ENCODE data around the gene ZNF214. TPM values are rescaled to one million over a fixed set of nuclear protein-coding genes. Genes with fewer than 3 reads are reported as not detected.
"Not testable (repeated sequence)": the region's sequence is repeated elsewhere in the genome, so short reads cannot be mapped to it uniquely, and the experiment has no call there.

Gene ZNF214
- total RNA-seq, 1 experiment from 2014 or later, result 1.2 TPM

DNA sequence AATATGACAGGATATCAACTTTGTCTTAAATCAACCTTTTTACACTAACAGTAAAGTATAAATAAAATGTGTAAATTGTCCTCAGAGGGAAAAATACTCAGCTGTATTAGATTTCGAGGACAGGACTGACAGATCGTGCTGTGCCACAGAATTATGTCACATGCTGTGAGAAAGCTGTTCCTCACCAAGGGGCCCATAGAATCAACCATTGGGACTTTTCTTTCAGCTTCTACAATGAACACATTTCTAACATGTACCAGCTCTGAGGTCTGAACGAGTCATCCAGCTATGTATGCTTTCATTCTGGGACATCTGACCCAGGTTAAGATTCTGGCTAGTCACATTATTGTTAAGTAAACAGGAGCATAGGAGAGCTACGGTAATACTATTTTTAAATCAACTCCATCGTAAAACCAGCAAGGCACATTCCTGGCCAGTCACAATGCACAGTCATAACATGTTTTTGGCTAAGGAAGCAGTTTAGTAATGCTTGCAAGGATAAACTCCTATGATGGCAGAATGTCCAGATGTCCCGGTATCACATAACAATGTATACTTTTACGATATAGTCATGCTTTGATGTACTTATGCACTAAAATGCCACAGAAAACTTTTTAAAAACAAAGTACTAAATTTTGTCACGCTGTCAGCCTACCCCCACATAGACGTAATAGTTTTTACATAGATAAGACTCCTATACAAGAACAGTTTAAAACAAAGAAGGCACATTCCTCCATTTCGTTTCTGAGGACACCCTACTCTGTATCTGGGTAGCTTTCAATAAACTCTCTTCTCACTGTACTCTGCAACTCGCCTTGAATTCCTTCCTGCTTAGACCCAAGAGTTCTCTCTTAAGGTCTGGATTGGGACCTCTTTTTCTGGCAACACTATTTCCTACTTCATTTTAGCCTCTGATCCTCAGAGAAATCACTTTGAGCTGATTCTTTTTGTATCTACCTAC lies 27.4 kb downstream of the ZNF214 start:
- in situ Hi-C loops (cut with HindIII; ENCODE audit: low pct_unique_long_range_greater_than_20kb, low sequenced_read_pairs), result no loop called here
- DNase-seq (ENCODE audit: low read depth, low spot score), result no peak

- DNase-seq (ENCODE audit: low read depth, low spot score), result no peak
- in situ Hi-C loops (cut with HindIII; ENCODE audit: low pct_unique_long_range_greater_than_20kb, low sequenced_read_pairs), result no loop called here
Observed at GRCh38 chr11:6992026-6992425, 28.1 kb downstream of the ZNF214 start.

DNA sequence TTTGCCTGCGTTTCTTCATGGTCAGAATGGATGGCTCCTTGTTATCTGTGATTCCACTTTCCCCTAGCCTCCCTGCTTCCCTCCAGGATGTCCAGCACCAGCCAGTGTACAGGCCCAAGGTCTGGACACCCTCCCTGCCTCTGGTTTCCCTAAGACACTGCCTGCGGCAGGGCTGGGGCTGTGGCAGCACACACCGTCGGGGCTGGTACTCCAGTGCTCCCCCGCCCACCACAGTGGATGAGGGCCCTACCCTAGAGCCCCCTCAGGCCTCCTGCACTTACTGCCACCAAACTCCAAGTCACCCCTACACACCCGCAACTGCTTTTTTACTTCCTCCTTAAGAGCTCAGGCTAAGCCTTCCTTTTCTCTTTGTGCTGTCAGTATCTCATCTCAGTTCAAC lies 28.9 kb downstream of the ZNF214 start:
- in situ Hi-C loops (cut with HindIII; ENCODE audit: low pct_unique_long_range_greater_than_20kb, low sequenced_read_pairs), result no loop called here

DNA sequence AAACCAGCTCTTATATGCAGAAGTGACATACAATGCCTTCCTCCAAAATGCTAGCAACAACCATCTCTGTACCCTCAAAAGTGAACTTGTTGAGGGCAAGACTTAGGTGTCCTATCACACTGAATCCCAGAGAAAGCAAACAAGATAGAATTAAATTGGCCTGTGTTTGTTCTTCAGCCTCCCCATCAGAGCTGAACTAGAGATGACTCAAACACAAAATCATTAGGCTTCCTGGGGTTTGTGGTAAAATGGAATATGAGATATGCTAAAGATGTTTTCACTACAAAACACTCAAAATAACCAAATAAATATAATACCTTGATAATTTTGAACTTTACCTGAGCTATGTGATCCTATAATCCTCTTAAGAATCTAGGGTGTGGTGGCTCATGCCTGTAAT lies 31.6 kb downstream of the ZNF214 start:
- in situ Hi-C loops (cut with HindIII; ENCODE audit: low pct_unique_long_range_greater_than_20kb, low sequenced_read_pairs), result no loop called here
- no peak for DNase-seq (ENCODE audit: low read depth, low spot score)

More for the DNA sequence above, 28.9 kb downstream of the ZNF214 start:
- no peak for DNase-seq (ENCODE audit: low read depth, low spot score)

- DNase-seq (ENCODE audit: low read depth, low spot score), result no peak
- in situ Hi-C loops (cut with HindIII; ENCODE audit: low pct_unique_long_range_greater_than_20kb, low sequenced_read_pairs), result no loop called here
Observed at GRCh38 chr11:6986487-6986886, 33.7 kb downstream of the ZNF214 start.

DNA sequence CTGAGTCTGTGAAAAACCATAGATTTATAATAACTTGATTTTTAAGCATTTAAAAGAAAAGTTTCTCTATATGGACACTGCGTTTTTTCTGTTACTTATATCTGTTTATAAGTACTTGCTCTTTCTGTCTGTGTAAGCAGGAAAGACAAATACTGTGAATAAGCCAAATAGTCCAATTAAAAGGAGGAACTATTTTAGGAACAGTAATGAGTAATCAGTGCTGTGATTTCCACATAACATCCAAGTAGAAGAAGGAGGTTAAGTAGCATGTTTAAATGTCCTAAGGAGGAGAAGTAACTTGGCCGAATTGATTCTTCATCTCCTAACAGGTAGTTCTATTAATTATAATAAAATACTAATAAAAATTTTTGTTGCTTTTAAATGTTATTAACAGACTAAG lies 40.8 kb downstream of the ZNF214 start:
- DNase-seq (ENCODE audit: low read depth, low spot score), result no peak
- in situ Hi-C loops (cut with HindIII; ENCODE audit: low pct_unique_long_range_greater_than_20kb, low sequenced_read_pairs), result no loop called here

- DNase-seq (ENCODE audit: low read depth, low spot score); in situ Hi-C loops (cut with HindIII; ENCODE audit: low pct_unique_long_range_greater_than_20kb, low sequenced_read_pairs): not testable (repeated sequence)
Observed at GRCh38 chr11:6969854-6970253, 50.3 kb downstream of the ZNF214 start.

- DNase-seq (ENCODE audit: low read depth, low spot score), result no peak
- in situ Hi-C loops (cut with HindIII; ENCODE audit: low pct_unique_long_range_greater_than_20kb, low sequenced_read_pairs), result no loop called here
Observed at GRCh38 chr11:6968816-6969215, 51.3 kb downstream of the ZNF214 start.

DNA sequence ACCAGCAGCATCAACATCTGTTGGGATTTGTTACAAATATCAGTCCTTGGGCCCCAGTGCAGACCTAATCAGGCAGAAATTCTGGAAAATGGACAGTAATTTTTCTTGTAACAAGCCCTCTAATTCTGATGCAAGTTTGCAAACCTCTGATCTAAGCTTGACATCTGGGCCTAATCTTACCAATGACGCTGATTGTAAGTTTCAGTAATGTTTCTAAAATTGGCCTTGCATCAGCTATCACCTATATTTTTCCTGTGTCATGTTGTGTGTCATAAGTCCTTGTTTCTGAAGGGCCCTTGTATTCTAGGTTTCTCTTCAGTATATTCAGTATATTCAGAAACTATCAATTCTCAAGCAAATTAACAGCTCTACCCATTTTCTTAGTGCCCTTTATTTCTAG lies 57.5 kb downstream of the ZNF214 start:
- DNase-seq (ENCODE audit: low read depth, low spot score), result no peak
- in situ Hi-C loops (cut with HindIII; ENCODE audit: low pct_unique_long_range_greater_than_20kb, low sequenced_read_pairs), result no loop called here

DNA sequence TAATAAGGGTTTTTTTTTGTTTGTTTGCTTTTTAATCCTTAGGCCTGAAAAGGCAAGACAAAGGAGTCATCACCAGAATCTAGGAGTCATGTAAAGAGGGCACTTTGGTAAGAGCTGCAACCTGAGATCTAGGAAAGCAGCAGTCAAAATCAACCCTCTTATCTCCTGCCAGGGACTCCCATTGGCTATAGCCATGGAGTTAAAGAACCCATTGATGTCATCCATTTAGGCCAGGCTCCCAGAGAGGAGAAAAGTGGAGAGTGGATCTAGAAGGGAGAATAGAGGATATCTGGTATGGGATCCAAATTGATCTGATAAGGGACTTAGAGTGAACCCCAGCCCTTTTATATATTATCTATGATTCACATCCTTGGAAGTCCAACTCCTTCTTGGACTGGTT lies 58.0 kb downstream of the ZNF214 start:
- in situ Hi-C loops (cut with HindIII; ENCODE audit: low pct_unique_long_range_greater_than_20kb, low sequenced_read_pairs), result no loop called here
- no peak for DNase-seq (ENCODE audit: low read depth, low spot score)

- in situ Hi-C loops (cut with HindIII; ENCODE audit: low pct_unique_long_range_greater_than_20kb, low sequenced_read_pairs), result not testable (repeated sequence)
Observed at GRCh38 chr11:6954248-6954647, 65.9 kb downstream of the ZNF214 start.

More at GRCh38 chr11:6954248-6954647, 65.9 kb downstream of the ZNF214 start:
- not testable (repeated sequence) for DNase-seq (ENCODE audit: low read depth, low spot score)

Other genes starting within 250 kb of the ZNF214 start
- gene OR2AG2, start 248.4 kb downstream of the ZNF214 start, total RNA-seq (2014; rRNA removed; shearing (Covaris generic)), result 0.08 and 0.61 TPM in 2 replicates
- not detected in 2 replicates for gene OR2AG1, start 237.3 kb downstream of the ZNF214 start, total RNA-seq (2014; rRNA removed; shearing (Covaris generic))
- gene OR6A2, start 220.7 kb downstream of the ZNF214 start, total RNA-seq (2014; rRNA removed; shearing (Covaris generic)), result 0.05 and 0.11 TPM in 2 replicates
- gene OR10A5, start 174.7 kb downstream of the ZNF214 start, total RNA-seq (2014; rRNA removed; shearing (Covaris generic)), result not detected in 2 replicates
- gene OR10A2, start 157.3 kb downstream of the ZNF214 start, total RNA-seq (2014; rRNA removed; shearing (Covaris generic)), result not detected in 2 replicates
- gene OR10A4, start 143.7 kb downstream of the ZNF214 start, total RNA-seq (2014; rRNA removed; shearing (Covaris generic)), result not detected in 2 replicates
- not detected in 2 replicates for gene OR2D2, start 127.8 kb downstream of the ZNF214 start, total RNA-seq (2014; rRNA removed; shearing (Covaris generic))
- not detected in 2 replicates for gene OR2D3, start 99.3 kb downstream of the ZNF214 start, total RNA-seq (2014; rRNA removed; shearing (Covaris generic))
- gene ZNF215, start 93.9 kb downstream of the ZNF214 start, total RNA-seq (2014; rRNA removed; shearing (Covaris generic)), result 5.5 and 6.1 TPM in 2 replicates
- gene NLRP14, start 133 bp upstream of the ZNF214 start, total RNA-seq (2014; rRNA removed; shearing (Covaris generic)), result 0.08 TPM in 2 replicates
- gene RBMXL2, start 68.7 kb upstream of the ZNF214 start, total RNA-seq (2014; rRNA removed; shearing (Covaris generic)), result not detected in 2 replicates
- gene SYT9, start 231.6 kb upstream of the ZNF214 start, total RNA-seq (2014; rRNA removed; shearing (Covaris generic)), result 0.11 TPM in 1 of 2 replicates, not detected in the other